B cell (primary cell): ENCODE measurements around the gene LGI1. TPM values are rescaled to one million over a fixed set of nuclear protein-coding genes. Genes with fewer than 3 reads are reported as not detected.

ENCODE experiments used
- ATAC-seq: fragments of 200-7000 bp; cut with Tn5 transposase; one replicate; pipeline ENCODE4 v1.10.0; 2021; ENCODE audit warnings: low read depth, mild to moderate bottlenecking, moderate number of reproducible peaks, moderate library complexity
- CTCF ChIA-PET: fragments of 350-600 bp; sonication (Branson Sonifier 250); formaldehyde crosslinking; loops from one replicate; lab custom pipeline; 2021; ENCODE audit warnings: antibody characterized with exemption, inconsistent platforms; lab: Charles Lee
- POLR2A ChIA-PET: fragments of 350-600 bp; sonication (Branson Sonifier 250); formaldehyde crosslinking; loops from one replicate; lab custom pipeline; 2021; ENCODE audit warnings: antibody characterized with exemption; lab: Charles Lee
- DNase-seq: peaks from one replicate; pipeline ENCODE4 v3.0.0; 2013
- H2AFZ ChIP-seq: 2 replicates; pipeline ENCODE4 v1.6.1; 2012; ENCODE audit warnings: mild to moderate bottlenecking, low read depth, low read length; ENCODE audit not compliant: insufficient read depth, poor library complexity, severe bottlenecking
- H3K27ac ChIP-seq, 2 donors: 1 replicate in 1 of 2; 2 replicates in 1 of 2; pipeline ENCODE4 v1.5.1; 2012 to 2013; ENCODE audit warnings: low read length in 2 of 2, mild to moderate bottlenecking in 2 of 2, moderate library complexity in 1 of 2
- H3K27me3 ChIP-seq, 4 experiments: fragments of 200-600 bp in 1 of 4; sonication (generic) in 1 of 4; replicated peaks in 1 of 4; 1 replicate in 2 of 4; 2 replicates in 2 of 4; pipeline versions ENCODE4 v1.6.1 to v1.7.0; 2013 to 2016; ENCODE audit warnings: low read length in 3 of 4, mild to moderate bottlenecking in 2 of 4, mixed read lengths in 1 of 4, moderate library complexity in 1 of 4; ENCODE audit not compliant: insufficient read depth in 4 of 4, control insufficient read depth in 3 of 4; ENCODE audit errors: control extremely low read depth in 1 of 4
- H3K36me3 ChIP-seq, 2 experiments: replicated peaks in 1 of 2; 1 replicate in 1 of 2; 2 replicates in 1 of 2; pipeline versions ENCODE4 v1.6.1 to v1.7.1; 2013; ENCODE audit warnings: low read length in 1 of 2; ENCODE audit not compliant: insufficient read depth in 2 of 2, control insufficient read depth in 1 of 2; ENCODE audit errors: control extremely low read depth in 1 of 2, extremely low read depth in 1 of 2
- H3K4me1 ChIP-seq, 2 donors: fragments of 200-600 bp in 1 of 2; sonication (generic) in 1 of 2; 1 replicate in 1 of 2; 2 replicates in 1 of 2; pipeline versions ENCODE4 v1.5.1 to v1.6.1; 2013 to 2017; ENCODE audit warnings: low read length in 2 of 2; ENCODE audit not compliant: control insufficient read depth in 2 of 2, insufficient read depth in 2 of 2
- H3K4me2 ChIP-seq: replicated peaks from 2 replicates; pipeline ENCODE3; 2012; ENCODE audit warnings: mild to moderate bottlenecking, low read depth, low read length; ENCODE audit not compliant: poor library complexity, severe bottlenecking
- H3K4me3 ChIP-seq, 5 experiments: fragments of 200-600 bp in 1 of 5; sonication (generic) in 1 of 5; 1 replicate in 3 of 5; 2 replicates in 2 of 5; pipeline versions ENCODE4 v1.5.1 to v1.7.0; 2011 to 2016; ENCODE audit warnings: low read length in 4 of 5, mild to moderate bottlenecking in 4 of 5, low read depth in 2 of 5, control low read depth in 1 of 5, moderate library complexity in 1 of 5; ENCODE audit not compliant: insufficient read depth in 1 of 5; ENCODE audit errors: control extremely low read depth in 1 of 5, extremely low read depth in 1 of 5
- H3K79me2 ChIP-seq: fragments of 200-600 bp; sonication (generic); one replicate; pipeline ENCODE4 v1.6.0; 2016; ENCODE audit warnings: low read length; ENCODE audit not compliant: control insufficient read depth, insufficient read depth
- H3K9ac ChIP-seq: fragments of 200-600 bp; sonication (generic); 2 replicates; pipeline ENCODE4 v1.6.1; 2017; ENCODE audit warnings: mild to moderate bottlenecking, low read length, moderate library complexity
- H3K9me3 ChIP-seq, 3 donors: one replicate each; pipeline versions ENCODE4 v1.6.1 to v1.7.1; 2013; ENCODE audit warnings: low read length in 2 of 3; ENCODE audit not compliant: control insufficient read depth in 2 of 3, insufficient read depth in 1 of 3; ENCODE audit errors: control extremely low read depth in 1 of 3
- H4K20me1 ChIP-seq: 2 replicates; pipeline ENCODE4 v1.6.0; 2012; ENCODE audit warnings: mild to moderate bottlenecking, low read length; ENCODE audit not compliant: insufficient read depth, control insufficient read depth, poor library complexity, severe bottlenecking
- H3K27ac Mint-ChIP-seq: one replicate; pipeline ENCODE4 v1.8.0; 2021; ENCODE audit warnings: mixed read lengths
- H3K27me3 Mint-ChIP-seq: one replicate; pipeline ENCODE4 v1.8.0; 2021; ENCODE audit warnings: mixed read lengths
- H3K4me1 Mint-ChIP-seq: one replicate; pipeline ENCODE4 v1.8.0; 2021; ENCODE audit warnings: mixed read lengths
- H3K4me3 Mint-ChIP-seq: one replicate; pipeline ENCODE4 v1.8.0; 2021; ENCODE audit warnings: mixed read lengths
- H3K9me3 Mint-ChIP-seq: one replicate; pipeline ENCODE4 v1.8.0; 2022; ENCODE audit warnings: mixed read lengths; ENCODE audit not compliant: insufficient read depth
- EZH2 ChIP-seq: IDR thresholded peaks from 2 replicates; pipeline ENCODE4 v1.6.1; 2012; ENCODE audit warnings: borderline replicate concordance, low read depth, mild to moderate bottlenecking, moderate library complexity, low read length; ENCODE audit not compliant: insufficient read depth, poor library complexity, severe bottlenecking
- WGBS: methylation state at CpG from one replicate; pipeline ENCODE4 v1.1.5; 2013; ENCODE audit warnings: missing lambda C conversion rate; ENCODE audit not compliant: insufficient coverage; 5-methylcytosine and 5-hydroxymethylcytosine counted together
- intact Hi-C: fragments of 100-400 bp; cut with micrococcal nuclease; formaldehyde crosslinking; loops from one replicate; pipeline ENCODE4 v1.10.0; 2022
- polyA plus RNA-seq: library from polyadenylated mRNA; depleted of rRNA; stranded (reverse); fragments of >200 nt; gene quantifications from 2 replicates; pipeline ENCODE4 v1.2.3, GENCODE V29; 2012
- total RNA-seq, 2 donors: library from RNA; stranded (reverse); fragments of 120-200 nt in 1 of 2; gene quantifications; 1 replicate in 1 of 2; 2 replicates in 1 of 2; pipeline versions ENCODE4 v1.2.3 to v1.2.4, GENCODE V29; 2013 to 2022
- TF ChIP-seq, protein P1 (sequence below): fragments of 200-600 bp; IDR thresholded peaks from one replicate; pipeline ENCODE4 v1.8.0; 2022; ENCODE audit warnings: antibody characterized with exemption, mild to moderate bottlenecking

LGI1 gene
- total and polyA plus RNA-seq, 2 donors (not counting 1 experiment from before 2014, with no cell fraction given): not detected

- Histone ChIP-seq H3K9me3 (no peaks in the 10 kb centered on the region), H2AFZ (no peak overlapping the region), H3K27ac (no peak overlapping the region), H3K9ac (no peak overlapping the region), H3K36me3 (no peaks in the 10 kb centered on the region), H3K27me3 (peaks cover 0 to 8% (median 7%) of the 10 kb centered on the region in 4 experiments), H3K79me2 (no peaks in the 10 kb centered on the region), H3K4me1 (no peaks in the 10 kb centered on the region), H4K20me1 (no peaks in the 10 kb centered on the region), H3K4me3 (no peak overlapping the region), H3K4me2 (no peak overlapping the region)
- Mint-ChIP-seq H3K27ac (no peak overlapping the region), H3K9me3 (no peaks in the 10 kb centered on the region), H3K4me3 (no peak overlapping the region), H3K4me1 (no peaks in the 10 kb centered on the region), H3K27me3 (peaks cover 41% of the 10 kb centered on the region)
- ChIA-PET POLR2A (no interaction called here), CTCF (no interaction called here)
- DNase-seq (no peak), ATAC-seq (no peak)
- WGBS: 100% methylated on average over 4 of the region's 7 CpGs
- TF ChIP-seq EZH2: no peak
- TF ChIP-seq, protein P1, sequence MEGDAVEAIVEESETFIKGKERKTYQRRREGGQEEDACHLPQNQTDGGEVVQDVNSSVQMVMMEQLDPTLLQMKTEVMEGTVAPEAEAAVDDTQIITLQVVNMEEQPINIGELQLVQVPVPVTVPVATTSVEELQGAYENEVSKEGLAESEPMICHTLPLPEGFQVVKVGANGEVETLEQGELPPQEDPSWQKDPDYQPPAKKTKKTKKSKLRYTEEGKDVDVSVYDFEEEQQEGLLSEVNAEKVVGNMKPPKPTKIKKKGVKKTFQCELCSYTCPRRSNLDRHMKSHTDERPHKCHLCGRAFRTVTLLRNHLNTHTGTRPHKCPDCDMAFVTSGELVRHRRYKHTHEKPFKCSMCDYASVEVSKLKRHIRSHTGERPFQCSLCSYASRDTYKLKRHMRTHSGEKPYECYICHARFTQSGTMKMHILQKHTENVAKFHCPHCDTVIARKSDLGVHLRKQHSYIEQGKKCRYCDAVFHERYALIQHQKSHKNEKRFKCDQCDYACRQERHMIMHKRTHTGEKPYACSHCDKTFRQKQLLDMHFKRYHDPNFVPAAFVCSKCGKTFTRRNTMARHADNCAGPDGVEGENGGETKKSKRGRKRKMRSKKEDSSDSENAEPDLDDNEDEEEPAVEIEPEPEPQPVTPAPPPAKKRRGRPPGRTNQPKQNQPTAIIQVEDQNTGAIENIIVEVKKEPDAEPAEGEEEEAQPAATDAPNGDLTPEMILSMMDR: no peak
- intact Hi-C loops: no loop called here
Measured at GRCh38 chr10:93771354-93771753, 13.6 kb downstream of the LGI1 start.

GRCh38 chr10:93773120-93773519, 15.4 kb downstream of the LGI1 start:
- no peak for TF ChIP-seq EZH2
- TF ChIP-seq, protein P1: no peak
- peaks cover 35% of the 10 kb centered on the region for H3K27me3 Mint-ChIP-seq
- Histone ChIP-seq H4K20me1 (no peaks in the 10 kb centered on the region), H3K4me3 (no peak overlapping the region), H3K27me3 (peaks cover 0 to 8% (median 5%) of the 10 kb centered on the region in 4 experiments), H3K9ac (no peak overlapping the region), H3K9me3 (no peaks in the 10 kb centered on the region), H3K79me2 (no peaks in the 10 kb centered on the region), H3K27ac (no peak overlapping the region), H3K4me2 (no peak overlapping the region), H3K4me1 (no peaks in the 10 kb centered on the region), H2AFZ (no peak overlapping the region), H3K36me3 (no peaks in the 10 kb centered on the region)
- DNase-seq (no peak), ATAC-seq (no peak)
- no peak overlapping the region for H3K4me3 Mint-ChIP-seq
- no peaks in the 10 kb centered on the region for H3K9me3 Mint-ChIP-seq
- intact Hi-C loops: no loop called here
- no peak overlapping the region for H3K27ac Mint-ChIP-seq
- H3K4me1 Mint-ChIP-seq: no peaks in the 10 kb centered on the region
- 67% methylated on average over 2 of the region's 5 CpGs for WGBS
- ChIA-PET POLR2A (no interaction called here), CTCF (no interaction called here)
